GM12878 (cell line): ENCODE measurements around the gene SLC2A9. TPM values are rescaled to one million over a fixed set of nuclear protein-coding genes. Genes with fewer than 3 reads are reported as not detected.

Experiments used
- ATAC-seq: fragments of 200-7000 bp; cut with Tn5 transposase; 3 replicates; pipeline ENCODE4 v1.9.1; 2020; ENCODE audit warnings: mild to moderate bottlenecking, moderate library complexity
- BruUV-seq: library from RNA; stranded (reverse); fragments of 400-500 nt; replicated peaks from 2 replicates; lab custom pipeline; 2021; lab: Mats Ljungman, UMichigan
- CTCF ChIA-PET: fragments of 300-600 bp; sonication (Branson Sonifier 250); formaldehyde crosslinking; extraction: SDS; loops from one replicate; lab custom pipeline; 2021; ENCODE audit warnings: inconsistent platforms; lab: Yijun Ruan, JAX
- POLR2A ChIA-PET: fragments of 350-600 bp; formaldehyde crosslinking; extraction: SDS; loops from one replicate; lab custom pipeline; 2021; ENCODE audit warnings: inconsistent platforms; lab: Charles Lee
- RAD21 ChIA-PET: fragments of 300-600 bp; sonication (Branson Sonifier 250); formaldehyde crosslinking; loops from one replicate; lab custom pipeline; 2023; ENCODE audit warnings: antibody characterized with exemption; ENCODE audit not compliant: unreplicated experiment; lab: Charles Lee
- SMC1A ChIA-PET: fragments of 300-600 bp; sonication (Branson Sonifier 250); formaldehyde crosslinking; loops from one replicate; lab custom pipeline; 2023; ENCODE audit not compliant: unreplicated experiment, uncharacterized antibody; lab: Charles Lee
- DNase-seq: peaks from one replicate; pipeline ENCODE4 v3.0.0-alpha.2; 2011; ENCODE audit warnings: low read depth, low spot score
- FAIRE-seq: peaks from 3 replicates; lab custom pipeline; 2011; peaks lifted over from hg19 to GRCh38; lab: Jason Lieb, UNC
- H2AFZ ChIP-seq: 2 replicates; pipeline ENCODE4 v1.6.0; 2011; ENCODE audit warnings: low read depth, low read length, control low read depth; ENCODE audit not compliant: control insufficient read depth
- H3K27ac ChIP-seq: 2 replicates; pipeline ENCODE4 v1.5.1; 2011; ENCODE audit warnings: control low read depth; ENCODE audit not compliant: control insufficient read depth, insufficient read depth
- H3K27me3 ChIP-seq, 2 experiments: replicated peaks in 1 of 2; 2 replicates each; pipeline versions ENCODE4 v1.6.0 to v1.6.1; 2011; ENCODE audit warnings: low read length in 1 of 2; ENCODE audit not compliant: control insufficient read depth in 2 of 2, insufficient read depth in 2 of 2
- H3K36me3 ChIP-seq, 2 experiments: 2 replicates each; pipeline ENCODE4 v1.5.1; 2011; ENCODE audit warnings: low read length in 1 of 2; ENCODE audit not compliant: control insufficient read depth in 2 of 2, insufficient read depth in 2 of 2
- H3K4me1 ChIP-seq: 2 replicates; pipeline ENCODE4 v1.6.1; 2011; ENCODE audit warnings: mild to moderate bottlenecking, low read length, moderate library complexity, mixed read lengths; ENCODE audit not compliant: control insufficient read depth, insufficient read depth
- H3K4me2 ChIP-seq: 2 replicates; pipeline ENCODE4 v1.6.0; 2011; ENCODE audit warnings: control low read depth; ENCODE audit not compliant: control insufficient read depth, insufficient read depth
- H3K4me3 ChIP-seq: fragments of 200-600 bp; sonication (generic); 2 replicates; pipeline ENCODE4 v1.5.1; 2016
- H3K79me2 ChIP-seq: 2 replicates; pipeline ENCODE4 v1.6.0; 2011; ENCODE audit warnings: low read length; ENCODE audit not compliant: control insufficient read depth, insufficient read depth
- H3K9ac ChIP-seq: 2 replicates; pipeline ENCODE4 v1.8.0; 2011; ENCODE audit warnings: low read length, control low read depth, mixed read lengths; ENCODE audit not compliant: control insufficient read depth, insufficient read depth
- H3K9me3 ChIP-seq: replicated peaks from 3 replicates; pipeline ENCODE4 v1.5.1; 2011; ENCODE audit warnings: mild to moderate bottlenecking, low read length; ENCODE audit not compliant: control insufficient read depth, insufficient read depth
- H4K20me1 ChIP-seq: 2 replicates; pipeline ENCODE4 v1.6.0; 2011; ENCODE audit not compliant: control insufficient read depth, insufficient read depth
- ATF2 ChIP-seq: IDR thresholded peaks from 2 replicates; pipeline ENCODE4 v1.6.1; 2012; ENCODE audit warnings: low read length, inconsistent platforms
- CTCF ChIP-seq, 3 experiments: IDR thresholded peaks in 2 of 3; conservative IDR thresholded peaks in 1 of 3; 2 replicates each; pipeline ENCODE4 v1.5.1; 2011; ENCODE audit warnings: low read depth in 3 of 3, low read length in 3 of 3, mild to moderate bottlenecking in 3 of 3, control low read depth in 2 of 3, moderate library complexity in 2 of 3, inconsistent platforms in 1 of 3, mixed read lengths in 1 of 3; ENCODE audit not compliant: control insufficient read depth in 2 of 3, insufficient read depth in 1 of 3; ENCODE audit errors: extremely low read depth in 1 of 3
- WGBS: methylation state at CpG from one replicate; pipeline ENCODE4 v1.1.6; 2016; ENCODE audit warnings: low lambda C conversion rate; ENCODE audit not compliant: insufficient replicate concordance, insufficient coverage; ENCODE audit errors: missing lambda C conversion rate; 5-methylcytosine and 5-hydroxymethylcytosine counted together
- in situ Hi-C: fragments of 300-500 bp; cut with MboI; formaldehyde crosslinking; loops from 9 replicates; pipeline ENCODE4 v1.14.3; 2018; ENCODE audit warnings: mixed read lengths
- intact Hi-C: fragments of 100-400 bp; cut with micrococcal nuclease; formaldehyde crosslinking; loops from one replicate; pipeline ENCODE4 v1.14.2; 2022; ENCODE audit not compliant: unreplicated experiment
- polyA plus RNA-seq, 11 experiments: library from polyadenylated mRNA; depleted of rRNA in 4 of 11; unstranded in 6 of 11; stranded (reverse) in 5 of 11; fragments of >200 nt; fragmentation: Nextera tagmentation in 4 of 11; fragmentation: Illumina TruSeq in 1 of 11; extraction: Ambion mirVana in 4 of 11; extraction: Trizol in 1 of 11; gene quantifications; 1 replicate in 1 of 11; 2 replicates in 10 of 11; pipeline versions ENCODE4 v1.2.1 to v1.2.3, GENCODE V29; 2011 to 2016; ENCODE audit warnings: inconsistent platforms in 2 of 11, missing spikeins in 2 of 11, low read depth in 1 of 11
- total RNA-seq, 4 experiments: library from RNA; depleted of rRNA in 3 of 4; stranded (reverse); fragments of >200 nt in 3 of 4; fragmentation: Illumina TruSeq in 1 of 4; extraction: Trizol in 1 of 4; gene quantifications; 2 replicates each; pipeline versions ENCODE4 v1.2.1 to v1.2.3, GENCODE V29; 2013 to 2021

Gene SLC2A9
- total and polyA plus RNA-seq, 10 of the 15 experiments (the other 5 are each of a cell fraction or from before 2014, with no cell fraction given) = 0.28 to 2.8 (median 1.2) TPM

DNA sequence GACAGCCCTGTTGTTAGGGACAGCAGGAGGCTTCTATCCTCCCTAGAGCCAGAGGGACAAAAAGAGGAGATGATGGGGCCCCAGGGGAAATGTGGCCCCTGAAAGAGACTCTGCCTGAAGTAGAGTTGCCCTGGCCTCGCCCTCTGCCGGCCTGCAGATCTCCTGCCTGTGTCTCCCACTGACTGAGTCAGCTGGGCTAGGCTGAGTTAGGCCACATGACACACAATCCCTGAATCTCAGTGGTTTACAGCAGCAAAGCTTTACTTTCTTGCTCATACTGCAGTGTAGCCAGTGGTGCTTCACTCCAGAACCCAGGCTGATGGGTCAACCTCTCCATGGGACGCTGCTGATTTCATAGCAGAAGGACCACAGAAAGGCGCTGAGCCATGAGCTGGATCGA is 216.4 kb downstream of the SLC2A9 start:
- Histone ChIP-seq H3K27me3 (no peaks in the 10 kb centered on the region), H3K27ac (no peak overlapping the region), H3K9ac (no peak overlapping the region), H3K9me3 (no peaks in the 10 kb centered on the region; the same call in 2 of the 3 replicates), H3K4me3 (no peak overlapping the region)
- FAIRE-seq = no peak
- POLR2A ChIA-PET = no interaction called here
- 33% methylated on average over 5 of the region's 5 CpGs for WGBS
- TF ChIP-seq CTCF (IDR thresholded peaks at IDR 0.05 in 2 of 3, conservative IDR thresholded peaks at IDR 0.05 in 1 of 3; ENCODE audit: control insufficient read depth in 2 of 3, extremely low read depth in 1 of 3, insufficient read depth in 1 of 3, low read depth in 3 of 3, low read length in 3 of 3) = 0 out of 6 replicates have a peak, but pooled peaks of 1 of the 3 experiments have one; percentile 4
- no peak for TF ChIP-seq ATF2
- TF ChIP-seq, all 136 proteins: peak for 1
- Histone ChIP-seq H3K4me2 (no peak overlapping the region), H2AFZ (no peak overlapping the region), H3K4me1 (no peaks in the 10 kb centered on the region), H3K36me3 (no peaks in the 10 kb centered on the region), H4K20me1 (no peaks in the 10 kb centered on the region), H3K79me2 (no peaks in the 10 kb centered on the region)
- peak; percentile 16; the same call in 1 of the 3 replicates for ATAC-seq
- no peak for DNase-seq
- BruUV-seq = no TSS peak
- intact Hi-C loops (loop anchor here (5.0 kb wide), 1 partner anchor 38 kb away; no protein-coding TSS in a partner anchor), in situ Hi-C loops (no loop called here)
- RAD21 ChIA-PET = interaction anchor here (0.9 to 1.1 kb wide), 2 partner anchors 11 to 209 kb away, joined by 3 to 4 read pairs; no protein-coding TSS in a partner anchor
- SMC1A ChIA-PET = interaction anchor here (0.7 to 1.5 kb wide), 3 partner anchors 40 to 203 kb away, joined by 3 to 5 read pairs (median 3); no protein-coding TSS in a partner anchor
- CTCF ChIA-PET = interaction anchor here (0.7 to 1.6 kb wide), 3 partner anchors 40 to 807 kb away, joined by 3 to 9 read pairs (median 6); no protein-coding TSS in a partner anchor
